Measurements from ENCODE around the gene EIF4B. TPM values are rescaled to one million over a fixed set of nuclear protein-coding genes. Genes with fewer than 3 reads are reported as not detected.

The EIF4B gene
- total RNA-seq, 1 donor from 2014 or later, result 181 TPM

- H3K4me3 ChIP-seq, result no peak overlapping the region
- H3K4me1 ChIP-seq, result peaks cover 16 to 60% of the 10 kb centered on the region in 2 donors
- peaks cover 55 to 74% of the 10 kb centered on the region in 2 donors for H3K36me3 ChIP-seq
- no peak for TF ChIP-seq CTCF (IDR thresholded peaks at IDR 0.05)
- no peak for DNase-seq (ENCODE audit: low spot score in 2 of 2)
- no peaks in the 10 kb centered on the region for H3K9me3 ChIP-seq
- H3K27ac ChIP-seq, result peak overlapping the region; percentile 83 to 95
- no peaks in the 10 kb centered on the region for H3K27me3 ChIP-seq
- intact Hi-C loops (cut with DNase I), result loop anchor here (2.0 kb wide), 1 partner anchor 132 kb away; no protein-coding TSS in a partner anchor
Measured at GRCh38 chr12:53064613-53065436, 58.6 kb downstream of the EIF4B start.

- Histone ChIP-seq H3K9me3 (no peaks in the 10 kb centered on the region), H3K36me3 (peaks cover 49 to 67% of the 10 kb centered on the region in 2 donors), H3K27me3 (no peaks in the 10 kb centered on the region), H3K4me1 (peaks cover 19 to 59% of the 10 kb centered on the region in 2 donors), H3K27ac (peak overlapping the region; percentile 83 to 95), H3K4me3 (no peak overlapping the region)
- DNase-seq (ENCODE audit: low spot score in 2 of 2), result peak in 1 of 2 donors; percentile 67
- TF ChIP-seq CTCF (IDR thresholded peaks at IDR 0.05), result no peak
- intact Hi-C loops (cut with DNase I), result loop anchor here (2.0 kb wide), 1 partner anchor 131 kb away; no protein-coding TSS in a partner anchor
Measured at GRCh38 chr12:53065470-53065869, 59.2 kb downstream of the EIF4B start.

- Histone ChIP-seq H3K27ac (peak overlapping the region; percentile 83 to 95), H3K9me3 (no peaks in the 10 kb centered on the region), H3K4me3 (peak overlapping the region in 1 of 2 donors; percentile 28), H3K36me3 (peaks cover 41 to 60% of the 10 kb centered on the region in 2 donors), H3K4me1 (peaks cover 27 to 64% of the 10 kb centered on the region in 2 donors), H3K27me3 (no peaks in the 10 kb centered on the region)
- intact Hi-C loops (cut with DNase I), result loop anchor here (1.0 to 2.0 kb wide), 3 partner anchors 33 to 131 kb away; no protein-coding TSS in a partner anchor
- peak in 1 of 2 donors; percentile 91 for DNase-seq (ENCODE audit: low spot score in 2 of 2)
- TF ChIP-seq CTCF (IDR thresholded peaks at IDR 0.05), result peak; percentile 85 to 95 (median 88)
Measured at GRCh38 chr12:53065975-53066931, 60.0 kb downstream of the EIF4B start.

- Histone ChIP-seq H3K27ac (peak overlapping the region; percentile 83 to 95), H3K4me3 (no peak overlapping the region), H3K36me3 (peaks cover 30 to 49% of the 10 kb centered on the region in 2 donors), H3K4me1 (peaks cover 38 to 63% of the 10 kb centered on the region in 2 donors), H3K9me3 (no peaks in the 10 kb centered on the region), H3K27me3 (no peaks in the 10 kb centered on the region)
- no peak for TF ChIP-seq CTCF (IDR thresholded peaks at IDR 0.05)
- no peak for DNase-seq (ENCODE audit: low spot score in 2 of 2)
- intact Hi-C loops (cut with DNase I), result loop anchor here (2.0 kb wide), 1 partner anchor 91 kb away; no protein-coding TSS in a partner anchor
Measured at GRCh38 chr12:53067074-53067992, 61.1 kb downstream of the EIF4B start.

All from ascending aorta (tissue), 2 donors.